GM21423 (cell line): ENCODE results near the gene CLDN6.

ENCODE experiments used
- ATAC-seq: cut with Tn5 transposase; IDR thresholded peaks from one replicate; pipeline ENCODE4 v1.9.1; 2021; ENCODE audit warnings: mild to moderate bottlenecking, moderate library complexity; ENCODE audit not compliant: unreplicated experiment

CLDN6 gene

DNA sequence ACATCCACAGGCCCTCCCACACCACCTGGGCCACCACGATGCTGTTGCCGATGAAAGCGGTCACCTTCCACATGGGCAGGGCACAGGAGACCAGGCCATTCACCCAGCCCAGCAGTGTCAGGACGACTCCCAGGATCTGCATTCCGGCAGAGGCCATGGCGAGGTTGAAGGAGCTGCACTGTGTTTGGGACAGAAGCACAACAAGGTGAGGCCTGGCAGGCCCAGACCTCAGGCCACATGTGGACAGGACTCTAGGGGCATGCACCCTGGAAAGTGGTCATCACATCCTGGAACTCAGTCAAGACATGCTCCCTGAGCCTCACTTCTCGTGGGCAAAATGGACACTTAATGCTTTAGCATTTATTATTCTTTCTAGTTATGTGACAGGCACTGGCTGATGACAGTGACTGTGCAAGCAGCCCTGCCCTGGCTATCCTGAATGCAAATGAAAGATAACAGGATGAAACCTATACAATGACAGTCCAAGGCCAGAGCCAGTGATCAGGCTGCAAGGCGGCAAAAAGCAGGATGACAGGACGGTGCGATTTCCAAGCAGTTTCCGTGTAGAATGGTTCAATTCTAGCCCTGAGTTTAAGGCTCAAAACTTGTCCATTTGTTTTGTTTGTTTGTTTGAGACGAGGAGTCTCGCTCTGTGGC, 2.0 kb downstream of the CLDN6 start:
- no peak for ATAC-seq

DNA sequence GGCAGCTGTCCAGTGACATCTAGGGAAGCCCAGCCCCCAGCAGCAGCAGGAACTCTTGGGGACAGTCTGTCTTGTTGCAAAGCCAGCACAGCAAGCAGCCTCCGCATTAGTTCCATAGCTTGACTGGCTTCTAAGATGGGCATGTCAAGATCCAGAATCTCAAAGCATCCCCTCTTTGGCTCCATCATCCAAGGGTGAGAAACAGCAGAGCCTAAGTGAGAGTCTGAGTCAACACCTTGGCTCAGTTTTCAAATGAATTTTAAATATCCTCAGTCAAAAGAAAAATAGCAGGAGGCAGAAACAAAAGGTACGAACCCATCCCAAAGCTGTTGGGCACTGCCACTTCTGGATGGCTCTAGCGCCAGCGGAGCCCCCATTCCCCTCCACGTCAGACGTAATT, 3.0 kb downstream of the CLDN6 start:
- no peak for ATAC-seq

DNA sequence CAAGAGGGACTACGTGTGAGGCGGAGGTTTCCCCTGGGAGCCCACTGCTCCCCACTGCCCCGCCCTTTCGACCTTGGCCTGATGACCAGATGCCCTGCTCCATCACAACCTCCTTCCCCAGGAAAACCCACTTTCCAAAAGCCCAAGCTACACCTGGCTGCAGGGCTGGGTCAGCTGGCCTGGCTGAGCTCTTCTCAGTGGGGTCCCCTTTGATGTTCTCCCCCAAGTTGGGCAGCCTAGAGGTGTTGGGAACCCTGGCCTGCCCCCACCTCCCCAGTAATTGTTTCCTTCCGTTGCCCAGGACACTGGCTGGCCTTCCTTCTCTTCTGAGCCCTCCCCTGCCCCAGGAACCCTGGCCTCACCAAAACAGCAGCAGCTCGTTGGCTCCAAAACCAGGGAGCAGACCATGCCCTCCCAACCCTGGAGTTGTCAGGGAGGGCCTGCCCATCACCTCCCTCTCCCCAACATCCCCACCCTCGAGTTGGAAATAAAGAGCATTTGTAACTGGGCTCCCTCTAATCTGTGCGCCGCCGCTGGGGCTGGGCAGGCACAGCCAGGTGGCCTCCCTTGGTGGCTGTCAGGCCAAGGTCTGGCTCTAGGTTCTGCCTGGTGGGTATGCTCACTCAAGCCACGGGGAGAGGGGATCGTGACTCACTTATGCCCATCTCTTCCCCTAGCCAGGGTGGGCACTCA, 3.8 kb downstream of the CLDN6 start:
- no peak for ATAC-seq

DNA sequence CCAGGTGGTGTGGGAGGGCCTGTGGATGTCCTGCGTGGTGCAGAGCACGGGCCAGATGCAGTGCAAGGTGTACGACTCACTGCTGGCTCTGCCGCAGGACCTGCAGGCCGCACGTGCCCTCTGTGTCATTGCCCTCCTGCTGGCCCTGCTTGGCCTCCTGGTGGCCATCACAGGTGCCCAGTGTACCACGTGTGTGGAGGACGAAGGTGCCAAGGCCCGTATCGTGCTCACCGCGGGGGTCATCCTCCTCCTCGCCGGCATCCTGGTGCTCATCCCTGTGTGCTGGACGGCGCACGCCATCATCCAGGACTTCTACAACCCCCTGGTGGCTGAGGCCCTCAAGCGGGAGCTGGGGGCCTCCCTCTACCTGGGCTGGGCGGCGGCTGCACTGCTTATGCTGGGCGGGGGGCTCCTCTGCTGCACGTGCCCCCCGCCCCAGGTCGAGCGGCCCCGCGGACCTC, 4.5 kb downstream of the CLDN6 start:
- ATAC-seq = no peak

DNA sequence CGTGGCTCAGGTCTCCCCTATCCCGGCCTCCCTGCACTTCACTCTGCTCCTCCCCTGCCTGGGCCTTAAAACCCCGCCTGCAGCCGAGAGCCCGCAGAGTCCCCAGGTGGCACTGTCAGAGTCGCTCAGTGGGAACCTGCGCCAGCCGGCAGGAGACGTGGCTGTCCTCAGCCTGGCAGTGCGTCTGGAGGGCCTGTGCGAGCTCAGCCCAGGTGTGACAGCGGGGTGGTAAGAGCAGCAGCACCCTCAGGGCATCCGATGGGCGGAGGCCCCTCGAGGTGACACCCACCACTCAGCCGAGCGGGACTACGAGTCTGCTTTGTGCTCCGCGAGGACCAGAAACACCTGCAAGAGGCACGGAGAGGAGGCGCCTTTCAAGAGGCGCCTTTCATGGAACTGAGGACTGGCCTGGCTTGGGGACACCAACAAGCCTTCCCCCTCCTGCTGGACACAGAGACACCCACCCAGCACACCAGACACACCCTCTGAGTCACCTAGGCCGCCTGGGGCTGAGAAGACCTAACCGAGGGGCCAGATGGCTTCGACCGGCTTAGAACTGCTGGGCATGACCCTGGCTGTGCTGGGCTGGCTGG, 5.1 kb downstream of the CLDN6 start, which contains the start of gene CLDN9:
Gene CLDN9, plus strand, starts transcription at position 96 of the 593 bp plus-strand sequence. Its CDS starts 440 bp downstream, at position 536.
- ATAC-seq = no peak

DNA sequence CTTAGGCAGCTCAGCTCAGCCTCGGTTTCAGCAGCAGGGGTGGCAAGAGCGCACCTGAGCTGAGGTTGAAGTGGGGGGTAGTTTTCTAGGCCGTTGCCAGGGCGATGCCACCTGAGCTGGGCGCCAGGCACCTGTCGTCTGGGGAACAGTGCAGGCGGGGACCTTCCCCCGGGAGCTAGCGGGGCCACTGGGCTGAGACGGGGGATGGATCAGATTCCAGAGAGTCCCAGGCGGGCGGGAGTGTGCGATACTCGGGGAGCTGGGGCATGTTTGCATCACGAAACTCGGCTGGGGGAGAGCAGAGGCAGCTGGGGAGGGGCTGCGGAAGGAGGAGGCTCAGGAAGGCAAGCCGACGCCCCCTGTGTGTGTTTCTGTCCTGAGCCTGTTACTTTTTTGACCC, 5.7 kb downstream of the CLDN6 start:
- ATAC-seq = no peak

DNA sequence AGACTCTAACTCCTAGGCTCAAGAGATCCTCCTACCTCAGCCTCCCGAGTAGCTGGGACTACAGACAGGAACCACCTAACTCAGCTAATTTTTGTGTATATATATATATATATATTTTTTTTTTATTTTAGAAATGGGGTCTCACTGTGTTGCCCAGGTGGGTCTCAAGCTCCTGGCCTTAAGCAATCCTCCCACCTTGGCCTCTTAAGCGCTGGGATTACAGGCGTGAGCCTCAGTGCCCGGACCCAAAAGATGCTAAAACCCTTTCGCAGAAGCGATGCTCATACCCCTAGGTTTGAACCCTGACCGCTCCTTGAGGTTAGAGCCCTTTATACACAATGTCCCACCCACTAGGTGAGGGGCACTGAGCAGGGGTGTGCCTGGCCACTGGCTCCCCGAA, 7.5 kb downstream of the CLDN6 start:
- no peak for ATAC-seq

DNA sequence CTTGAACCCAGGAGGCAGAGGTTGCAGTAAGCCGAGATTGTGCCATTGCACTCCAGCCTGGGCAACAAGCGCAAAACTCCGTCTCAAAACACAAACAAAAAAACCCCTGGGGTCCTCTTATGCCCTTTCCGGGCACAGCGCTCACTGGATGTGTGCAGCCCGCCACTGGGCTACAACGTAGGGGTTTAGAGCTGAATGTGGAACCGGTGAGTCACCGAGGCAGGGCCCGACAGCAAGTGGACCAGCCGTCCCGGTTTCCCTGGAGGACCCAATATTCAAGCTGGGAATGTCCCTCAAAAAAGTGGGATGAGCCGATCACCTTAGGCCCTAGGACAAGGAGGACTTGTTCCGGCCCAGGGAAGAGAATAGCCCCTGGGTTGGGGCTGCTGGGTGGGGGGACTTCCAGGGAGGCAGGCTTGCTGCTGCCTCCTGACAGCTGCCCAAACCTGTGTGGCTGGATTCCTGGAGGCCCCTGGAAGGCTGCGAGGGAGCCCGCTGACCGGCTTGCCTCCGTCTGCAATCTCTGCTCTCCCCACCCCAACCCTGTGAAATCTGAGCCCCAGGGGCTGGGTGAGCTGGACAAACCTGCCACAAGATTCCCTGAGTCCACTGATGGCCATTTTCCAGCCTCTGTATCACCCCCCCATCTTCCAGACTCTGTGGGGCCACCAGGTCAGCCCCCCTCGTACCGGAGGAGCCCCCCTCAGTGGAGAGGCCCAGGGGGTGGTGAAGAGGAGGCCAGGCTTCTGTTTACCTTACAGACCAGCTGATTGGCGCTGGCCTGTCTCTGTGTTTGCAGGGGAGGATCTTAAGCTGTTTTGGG, 8.2 kb downstream of the CLDN6 start:
- no peak for ATAC-seq

DNA sequence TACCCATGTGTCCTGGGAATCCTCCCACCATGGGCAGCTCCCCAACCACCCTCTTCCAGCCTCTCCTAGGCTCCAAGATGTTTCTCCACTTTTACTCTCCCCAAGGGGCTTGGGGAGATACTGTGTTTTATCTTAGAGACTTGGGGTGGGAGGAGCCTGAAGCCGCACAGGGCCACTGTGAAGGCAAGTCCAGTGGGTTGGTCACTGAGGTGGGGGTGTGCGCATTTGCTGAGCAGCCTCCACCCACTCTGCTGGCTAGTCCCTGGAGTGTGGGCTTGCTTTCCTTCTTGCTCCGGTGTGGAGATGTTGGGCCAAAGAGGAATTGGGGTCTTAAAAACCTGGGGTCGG, 9.3 kb downstream of the CLDN6 start:
- no peak for ATAC-seq

DNA sequence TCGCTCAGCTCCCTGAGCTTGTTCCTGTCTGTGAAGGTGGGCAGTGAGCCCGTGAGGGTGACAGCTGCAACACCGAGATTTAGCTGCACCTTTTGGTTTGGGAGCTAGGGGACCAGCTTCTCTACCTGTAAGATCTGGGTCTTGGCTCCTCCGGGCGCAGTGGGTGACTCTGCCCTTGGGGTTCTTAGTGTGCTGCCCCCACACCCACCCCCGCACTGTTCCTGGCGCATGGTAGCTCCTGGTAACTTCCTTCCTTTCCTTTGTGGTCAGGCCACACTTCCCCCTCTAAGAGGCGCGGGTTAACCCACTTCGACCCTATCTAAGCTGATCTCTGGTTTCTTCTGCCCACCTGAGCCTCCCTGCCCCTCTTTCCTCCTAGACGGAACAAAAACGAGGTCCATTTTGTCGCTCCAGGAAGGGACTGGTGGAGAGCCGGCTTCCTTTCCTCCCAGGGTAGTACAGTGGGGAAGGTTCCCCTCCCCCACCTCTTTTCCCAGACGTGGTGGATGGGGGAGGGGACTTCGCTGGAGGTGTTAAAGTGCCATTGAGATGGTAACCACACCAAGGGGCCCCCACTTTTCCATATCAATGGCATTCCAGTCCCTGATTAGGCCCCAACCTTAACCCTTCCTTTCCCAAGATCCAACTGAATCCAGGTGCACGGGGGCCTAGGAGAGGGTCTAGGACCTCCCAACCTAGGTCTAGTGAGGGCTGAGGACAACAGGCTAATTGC, 9.9 kb downstream of the CLDN6 start:
- no peak for ATAC-seq

DNA sequence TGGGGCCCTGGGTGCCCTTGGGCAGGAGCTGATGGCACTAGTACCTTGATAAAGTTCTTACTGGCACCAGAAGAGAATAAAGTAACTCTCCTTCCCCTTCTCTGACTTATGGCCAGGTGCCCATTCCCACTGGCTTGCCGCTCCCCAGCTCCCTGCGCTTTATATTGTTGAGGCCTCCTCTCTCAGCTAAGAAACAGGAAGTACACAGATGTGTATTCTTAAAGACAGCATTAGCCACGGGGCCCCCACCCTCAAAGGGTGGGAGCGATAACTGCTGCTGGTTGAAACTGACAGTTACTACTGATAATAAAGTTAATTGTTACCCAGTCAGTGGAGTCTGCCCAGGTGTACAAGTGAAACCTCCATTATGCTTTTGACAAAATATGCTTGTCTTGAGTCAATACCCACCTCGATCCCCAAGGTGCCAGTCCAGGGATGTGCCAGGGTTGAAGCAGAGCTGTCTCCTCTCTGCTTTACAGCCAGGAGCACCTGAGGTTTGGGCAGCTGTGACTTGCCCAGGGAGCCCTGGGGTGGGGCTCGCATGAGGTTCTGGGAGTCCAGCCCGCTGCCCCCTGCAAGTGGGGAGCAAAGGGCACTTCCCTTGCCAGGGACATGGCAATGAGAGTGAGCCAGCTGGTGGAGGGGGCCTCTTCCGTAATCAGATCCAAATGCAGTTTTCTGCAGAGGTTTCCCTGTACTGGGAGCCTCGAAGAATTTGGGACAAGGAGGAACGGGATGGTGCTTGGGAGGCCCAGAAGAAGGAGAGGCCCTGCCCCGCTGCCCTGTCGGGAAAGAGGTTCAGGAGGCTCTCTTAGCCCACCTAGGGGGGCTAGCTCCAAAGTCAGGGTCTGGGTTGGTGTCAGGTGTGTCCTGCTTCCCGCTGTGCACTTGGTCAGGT, 10.7 kb downstream of the CLDN6 start:
- no peak for ATAC-seq

DNA sequence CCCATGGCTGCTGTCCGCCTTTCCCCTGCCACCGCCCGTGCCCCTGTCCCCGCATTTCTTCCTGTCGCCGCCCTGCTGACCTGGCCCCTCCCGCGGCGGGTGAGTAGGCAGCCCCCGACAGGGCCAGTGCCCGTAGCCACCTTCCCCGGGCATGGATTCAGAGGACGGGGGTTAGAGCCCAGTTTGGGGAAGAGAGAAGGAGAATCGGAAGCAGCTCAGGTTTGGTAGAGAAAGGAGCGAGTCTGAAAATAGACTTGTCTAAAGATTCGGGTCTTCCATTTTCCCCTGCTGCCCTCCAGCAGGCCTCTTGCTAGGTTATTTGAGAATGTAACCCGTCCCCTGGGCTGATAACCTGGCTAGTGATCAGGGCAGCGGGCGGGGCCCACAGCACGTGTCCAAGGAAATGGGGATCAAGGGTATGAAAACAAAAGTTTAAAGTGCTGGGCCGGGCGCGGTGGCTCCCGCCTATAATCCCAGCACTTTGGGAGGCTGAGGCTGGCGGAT, 13.2 kb downstream of the CLDN6 start:
- ATAC-seq = no peak

DNA sequence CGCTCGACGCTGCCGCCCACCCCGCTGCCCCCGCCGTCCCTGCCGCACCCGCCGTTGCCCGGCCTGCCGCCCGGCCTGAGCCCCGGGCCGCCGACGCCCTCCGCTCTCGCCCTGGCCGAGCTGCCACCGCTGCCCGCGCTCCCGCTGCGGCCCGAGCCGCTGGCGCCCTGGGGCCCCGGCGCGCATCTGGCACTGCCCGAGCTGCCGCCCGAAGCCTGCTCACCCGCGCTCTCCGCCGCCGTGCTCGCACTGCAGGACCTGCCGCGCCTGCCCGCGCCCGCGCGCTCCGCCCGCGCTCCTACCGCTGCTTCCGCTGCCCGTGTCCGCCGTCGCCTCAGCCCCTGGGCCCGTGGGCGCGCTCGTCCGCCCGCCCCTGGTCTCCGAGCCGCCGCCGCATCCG, 13.7 kb downstream of the CLDN6 start:
- no peak for ATAC-seq

DNA sequence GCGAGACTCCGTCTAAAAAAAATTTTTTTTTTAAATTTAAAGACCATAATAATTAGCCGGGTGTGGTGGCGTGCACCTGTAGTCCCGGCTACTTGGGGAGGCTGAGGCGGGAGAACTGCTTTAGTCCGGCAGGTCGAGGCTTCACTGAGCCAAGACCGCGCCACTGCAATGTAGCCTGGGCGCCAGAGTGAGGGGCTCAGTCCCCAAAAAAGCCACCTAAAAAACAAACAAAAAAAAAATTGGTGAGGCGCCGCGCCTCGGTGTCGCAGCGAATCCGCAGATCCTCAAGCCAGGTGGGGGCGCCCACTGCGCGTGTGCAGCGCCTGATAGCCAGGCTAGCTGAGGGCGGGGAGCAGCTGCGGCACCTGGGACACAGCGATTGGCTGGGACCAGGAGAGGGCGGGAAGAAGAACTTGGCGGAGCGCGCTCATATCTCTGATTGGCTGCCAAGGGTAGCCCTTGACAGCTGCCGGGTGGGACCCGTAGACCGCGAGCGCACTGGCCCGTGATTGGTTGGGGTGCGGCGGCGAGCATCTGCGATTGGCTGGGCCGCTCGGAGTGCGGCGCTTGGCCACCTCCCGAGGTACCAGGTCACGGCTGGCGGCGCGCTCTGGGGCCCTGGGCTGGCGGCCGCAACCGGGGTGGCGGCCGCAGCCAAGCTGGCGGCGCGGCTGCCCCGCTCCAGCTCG, 14.3 kb downstream of the CLDN6 start:
- ATAC-seq = peak; percentile 91

DNA sequence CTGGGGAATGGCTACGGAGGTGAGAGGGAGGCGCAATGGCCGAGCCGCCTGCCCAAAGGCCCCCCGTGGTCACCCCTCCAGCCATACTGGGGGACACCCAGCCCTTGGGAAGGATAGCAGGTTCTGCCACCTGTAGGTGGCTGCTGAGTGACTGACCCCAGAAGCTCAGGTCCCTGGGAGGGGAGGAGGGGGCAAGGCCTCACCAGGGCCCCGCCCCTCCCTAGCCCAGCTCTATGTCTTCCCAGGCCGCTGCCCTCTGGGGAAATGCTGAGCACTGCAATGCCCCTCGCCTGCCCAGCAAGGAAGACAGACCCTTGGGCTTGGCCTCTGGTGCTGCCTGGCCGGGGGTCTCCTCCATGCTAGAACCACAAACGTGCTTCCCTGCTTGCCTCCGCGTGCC, 16.7 kb downstream of the CLDN6 start:
- ATAC-seq = no peak

DNA sequence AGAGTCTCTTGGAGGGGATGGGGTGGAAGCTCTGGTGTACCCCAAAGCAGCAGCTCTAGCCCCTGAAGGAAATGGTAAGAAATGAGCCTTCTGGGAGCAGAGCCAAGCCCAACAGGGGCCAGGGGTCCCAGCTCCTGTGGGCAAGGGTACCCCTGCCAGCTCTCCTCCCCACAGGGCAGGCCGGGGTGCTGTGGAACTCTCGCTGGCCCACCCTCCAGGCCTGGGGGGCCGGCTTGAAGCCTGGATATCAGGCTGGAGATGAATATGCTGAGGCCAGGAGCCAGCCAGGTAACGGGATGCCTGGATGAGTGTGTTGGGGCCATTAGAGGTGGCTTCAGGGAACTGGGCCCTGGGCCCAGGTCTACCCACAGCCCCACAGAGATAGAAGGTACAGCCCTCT, 17.4 kb downstream of the CLDN6 start:
- ATAC-seq = no peak

DNA sequence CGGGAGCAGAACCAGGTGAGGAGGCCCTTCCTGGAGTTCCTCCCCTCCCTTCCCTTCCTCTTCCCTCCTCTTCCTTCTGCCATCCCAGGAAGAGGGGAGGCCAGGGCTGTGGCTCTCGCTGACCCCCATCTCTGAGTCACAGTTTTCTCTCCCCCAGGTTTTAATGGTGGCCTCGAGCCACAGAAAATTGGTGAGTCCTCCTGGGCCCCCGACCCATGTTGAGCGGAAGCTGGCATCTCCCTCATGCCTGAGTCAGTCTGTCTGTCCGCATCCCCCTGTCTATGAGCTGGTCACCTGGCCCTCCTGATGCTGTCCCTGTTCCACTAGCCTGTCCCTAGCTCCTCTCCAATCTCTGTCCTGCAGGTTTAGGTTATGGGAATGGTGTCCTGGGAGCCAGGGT, 18.1 kb downstream of the CLDN6 start:
- no peak for ATAC-seq

DNA sequence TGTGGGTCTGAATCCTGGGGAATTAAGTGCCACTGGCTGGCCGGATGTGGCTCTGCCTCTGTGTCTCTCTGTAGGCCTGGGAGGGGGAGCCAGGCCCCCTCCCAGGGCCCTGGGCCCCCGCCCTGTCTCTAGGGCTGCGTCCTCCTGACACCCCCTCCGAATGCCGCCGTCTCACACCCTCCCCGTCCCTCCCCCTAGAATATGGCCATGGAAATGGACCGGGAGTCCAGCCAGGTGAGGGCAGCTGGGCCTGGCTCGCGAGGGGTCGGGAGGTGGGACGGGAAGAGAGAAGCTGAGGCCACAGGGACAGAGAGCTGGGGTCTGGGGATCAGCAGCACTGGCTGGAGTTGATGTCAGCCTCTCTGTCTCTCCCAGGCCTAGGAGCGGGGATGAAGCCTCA, 21.7 kb downstream of the CLDN6 start:
- no peak for ATAC-seq
